Ishikawa (cell line): Measurements from ENCODE around the gene SH3PXD2A.

Experiments
- CEBPB ChIP-seq: IDR thresholded peaks from 2 replicates; pipeline ENCODE4 v1.6.1; 2012
- CREB1 ChIP-seq: IDR thresholded peaks from 2 replicates; pipeline ENCODE4 v1.6.1; 2012; ENCODE audit warnings: low read depth
- EGR1 ChIP-seq: IDR thresholded peaks from 2 replicates; pipeline ENCODE4 v1.6.1; 2012
- EP300 ChIP-seq: IDR thresholded peaks from 2 replicates; pipeline ENCODE4 v1.6.1; 2012; ENCODE audit warnings: borderline replicate concordance
- FOXM1 ChIP-seq: IDR thresholded peaks from 2 replicates; pipeline ENCODE4 v1.6.1; 2012; ENCODE audit warnings: low read depth, borderline replicate concordance
- NFIC ChIP-seq: IDR thresholded peaks from 2 replicates; pipeline ENCODE4 v1.6.1; 2012
- RAD21 ChIP-seq: IDR thresholded peaks from 2 replicates; pipeline ENCODE4 v1.6.1; 2012; ENCODE audit warnings: low read depth
- TAF1 ChIP-seq: IDR thresholded peaks from 2 replicates; pipeline ENCODE4 v1.6.1; 2012; ENCODE audit warnings: low read depth, mild to moderate bottlenecking
- TCF12 ChIP-seq: IDR thresholded peaks from 2 replicates; pipeline ENCODE4 v1.6.1; 2012; ENCODE audit warnings: low read depth
- TEAD4 ChIP-seq: IDR thresholded peaks from 2 replicates; pipeline ENCODE4 v1.6.1; 2012
- YY1 ChIP-seq: IDR thresholded peaks from 2 replicates; pipeline ENCODE4 v1.6.1; 2012; ENCODE audit warnings: low read depth
- ZBTB7A ChIP-seq: IDR thresholded peaks from 2 replicates; pipeline ENCODE4 v1.6.1; 2012; ENCODE audit warnings: low read depth
- TF ChIP-seq, protein P1 (sequence below): IDR thresholded peaks from 2 replicates; pipeline ENCODE4 v1.6.1; 2012
- TF ChIP-seq, protein P2 (sequence below): IDR thresholded peaks from 2 replicates; pipeline ENCODE4 v1.6.1; 2012; ENCODE audit warnings: low read depth, mild to moderate bottlenecking
- TF ChIP-seq, protein P3 (sequence below): IDR thresholded peaks from 2 replicates; pipeline ENCODE4 v1.6.1; 2012

Gene SH3PXD2A

DNA sequence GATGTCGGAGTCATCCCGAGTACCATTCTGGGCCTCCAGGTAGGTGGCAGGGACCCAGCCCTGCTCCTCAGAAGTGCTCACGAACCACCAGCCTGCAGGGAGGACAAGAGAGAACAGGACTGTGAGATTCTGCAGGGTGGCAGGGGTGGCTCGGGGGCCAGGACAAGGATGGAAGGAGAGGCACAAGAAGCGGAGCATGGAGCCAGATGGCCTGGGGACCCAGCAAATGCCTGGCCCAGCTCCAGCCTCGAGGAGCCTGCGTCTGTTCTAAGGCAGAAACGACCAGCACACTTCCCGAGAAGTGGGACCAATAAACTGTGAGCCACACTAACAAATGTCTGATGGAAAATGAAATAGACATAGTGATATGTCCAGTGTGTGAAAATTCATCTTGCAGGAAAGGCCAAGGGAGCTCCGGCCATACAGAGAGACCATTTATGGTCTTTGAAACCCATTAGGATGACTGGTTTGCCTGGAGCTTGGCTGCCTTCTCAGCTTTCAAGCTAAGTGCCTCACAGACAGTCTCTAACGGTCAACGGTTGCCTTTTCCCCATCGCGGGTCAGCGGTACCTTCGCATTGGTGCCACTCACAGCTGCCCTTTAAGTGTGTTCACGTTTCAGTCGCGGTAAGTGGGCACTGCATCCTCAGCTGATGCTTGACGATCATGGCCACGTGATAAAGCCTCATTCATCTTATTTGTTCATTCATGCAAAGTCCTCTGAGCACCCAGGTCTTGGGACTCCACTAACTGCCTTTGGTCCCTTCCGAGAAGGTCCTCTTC, 228.1 kb downstream of the SH3PXD2A start:
- TF ChIP-seq TCF12: no peak

DNA sequence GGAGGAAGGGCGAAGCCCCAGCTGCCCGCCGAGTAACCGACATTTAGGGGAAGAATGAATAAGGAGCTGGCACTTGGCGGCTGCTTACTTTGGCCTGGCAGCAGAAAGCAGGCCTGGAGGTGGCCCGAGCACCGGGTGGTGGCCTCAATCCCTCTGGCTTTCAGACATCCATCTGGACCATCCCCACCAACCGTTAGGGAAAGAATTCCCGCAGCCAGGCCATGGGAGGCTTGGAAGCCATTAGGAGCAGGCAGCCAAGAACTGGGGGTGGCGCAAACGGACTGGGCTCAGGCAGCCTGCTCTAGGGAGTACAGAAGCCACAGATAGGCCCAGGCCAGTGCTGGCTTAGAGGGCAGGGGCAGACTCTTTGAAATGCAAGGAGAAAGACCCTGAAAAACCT, 229.2 kb downstream of the SH3PXD2A start:
- no peak for TF ChIP-seq TEAD4
- TF ChIP-seq FOXM1: no peak
- TF ChIP-seq CEBPB: no peak
- TF ChIP-seq EGR1: no peak
- TF ChIP-seq, protein P1, sequence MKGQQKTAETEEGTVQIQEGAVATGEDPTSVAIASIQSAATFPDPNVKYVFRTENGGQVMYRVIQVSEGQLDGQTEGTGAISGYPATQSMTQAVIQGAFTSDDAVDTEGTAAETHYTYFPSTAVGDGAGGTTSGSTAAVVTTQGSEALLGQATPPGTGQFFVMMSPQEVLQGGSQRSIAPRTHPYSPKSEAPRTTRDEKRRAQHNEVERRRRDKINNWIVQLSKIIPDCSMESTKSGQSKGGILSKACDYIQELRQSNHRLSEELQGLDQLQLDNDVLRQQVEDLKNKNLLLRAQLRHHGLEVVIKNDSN: no peak
- TF ChIP-seq CREB1: no peak
- TF ChIP-seq, protein P2, sequence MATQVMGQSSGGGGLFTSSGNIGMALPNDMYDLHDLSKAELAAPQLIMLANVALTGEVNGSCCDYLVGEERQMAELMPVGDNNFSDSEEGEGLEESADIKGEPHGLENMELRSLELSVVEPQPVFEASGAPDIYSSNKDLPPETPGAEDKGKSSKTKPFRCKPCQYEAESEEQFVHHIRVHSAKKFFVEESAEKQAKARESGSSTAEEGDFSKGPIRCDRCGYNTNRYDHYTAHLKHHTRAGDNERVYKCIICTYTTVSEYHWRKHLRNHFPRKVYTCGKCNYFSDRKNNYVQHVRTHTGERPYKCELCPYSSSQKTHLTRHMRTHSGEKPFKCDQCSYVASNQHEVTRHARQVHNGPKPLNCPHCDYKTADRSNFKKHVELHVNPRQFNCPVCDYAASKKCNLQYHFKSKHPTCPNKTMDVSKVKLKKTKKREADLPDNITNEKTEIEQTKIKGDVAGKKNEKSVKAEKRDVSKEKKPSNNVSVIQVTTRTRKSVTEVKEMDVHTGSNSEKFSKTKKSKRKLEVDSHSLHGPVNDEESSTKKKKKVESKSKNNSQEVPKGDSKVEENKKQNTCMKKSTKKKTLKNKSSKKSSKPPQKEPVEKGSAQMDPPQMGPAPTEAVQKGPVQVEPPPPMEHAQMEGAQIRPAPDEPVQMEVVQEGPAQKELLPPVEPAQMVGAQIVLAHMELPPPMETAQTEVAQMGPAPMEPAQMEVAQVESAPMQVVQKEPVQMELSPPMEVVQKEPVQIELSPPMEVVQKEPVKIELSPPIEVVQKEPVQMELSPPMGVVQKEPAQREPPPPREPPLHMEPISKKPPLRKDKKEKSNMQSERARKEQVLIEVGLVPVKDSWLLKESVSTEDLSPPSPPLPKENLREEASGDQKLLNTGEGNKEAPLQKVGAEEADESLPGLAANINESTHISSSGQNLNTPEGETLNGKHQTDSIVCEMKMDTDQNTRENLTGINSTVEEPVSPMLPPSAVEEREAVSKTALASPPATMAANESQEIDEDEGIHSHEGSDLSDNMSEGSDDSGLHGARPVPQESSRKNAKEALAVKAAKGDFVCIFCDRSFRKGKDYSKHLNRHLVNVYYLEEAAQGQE: no peak
- no peak for TF ChIP-seq TAF1
- no peak for TF ChIP-seq RAD21
- TF ChIP-seq YY1: no peak
- TF ChIP-seq NFIC: no peak
- TF ChIP-seq ZBTB7A: no peak
- TF ChIP-seq EP300: no peak
- TF ChIP-seq, protein P3, sequence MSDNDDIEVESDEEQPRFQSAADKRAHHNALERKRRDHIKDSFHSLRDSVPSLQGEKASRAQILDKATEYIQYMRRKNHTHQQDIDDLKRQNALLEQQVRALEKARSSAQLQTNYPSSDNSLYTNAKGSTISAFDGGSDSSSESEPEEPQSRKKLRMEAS: no peak

DNA sequence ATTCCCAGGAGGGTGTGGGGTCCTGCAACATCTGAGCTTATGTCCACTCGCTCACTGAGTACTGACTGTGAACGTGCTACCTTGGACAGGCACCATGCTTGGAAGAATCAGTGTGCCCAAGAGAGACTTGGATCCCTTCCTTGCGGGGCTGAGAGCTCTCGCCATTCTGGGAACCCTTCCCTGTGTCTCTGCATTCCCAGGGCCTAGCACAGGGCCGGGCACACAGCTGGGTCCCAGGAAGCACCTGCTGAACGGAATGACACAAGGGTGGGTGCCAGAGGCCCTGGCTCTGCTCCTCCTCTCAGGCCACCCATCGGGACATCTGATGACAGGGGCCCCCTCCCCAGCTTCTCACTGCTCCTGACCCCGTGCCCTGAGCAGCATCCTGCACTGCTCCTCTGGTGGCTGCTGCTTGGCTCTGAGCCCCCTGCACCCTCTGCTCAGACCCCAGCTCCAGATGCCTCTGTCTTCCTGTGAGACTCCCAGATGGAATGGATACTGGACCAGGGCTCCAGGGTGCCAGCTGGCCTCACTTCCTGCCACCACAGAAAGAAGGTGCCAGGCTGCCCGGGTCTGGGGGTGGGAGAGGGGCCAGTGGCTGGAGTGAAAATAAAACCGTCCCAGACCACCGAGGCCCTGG, 232.3 kb downstream of the SH3PXD2A start:
- TF ChIP-seq EGR1: no peak
- TF ChIP-seq CREB1: no peak
- no peak for TF ChIP-seq RAD21
- TF ChIP-seq TEAD4: no peak
- no peak for TF ChIP-seq EP300
- no peak for TF ChIP-seq TAF1
- TF ChIP-seq NFIC: no peak
- TF ChIP-seq, protein P3: no peak
- no peak for TF ChIP-seq ZBTB7A
- no peak for TF ChIP-seq YY1
- no peak for TF ChIP-seq FOXM1
- TF ChIP-seq, protein P2: no peak
- TF ChIP-seq, protein P1: no peak
- TF ChIP-seq CEBPB: no peak
- TF ChIP-seq TCF12: no peak

DNA sequence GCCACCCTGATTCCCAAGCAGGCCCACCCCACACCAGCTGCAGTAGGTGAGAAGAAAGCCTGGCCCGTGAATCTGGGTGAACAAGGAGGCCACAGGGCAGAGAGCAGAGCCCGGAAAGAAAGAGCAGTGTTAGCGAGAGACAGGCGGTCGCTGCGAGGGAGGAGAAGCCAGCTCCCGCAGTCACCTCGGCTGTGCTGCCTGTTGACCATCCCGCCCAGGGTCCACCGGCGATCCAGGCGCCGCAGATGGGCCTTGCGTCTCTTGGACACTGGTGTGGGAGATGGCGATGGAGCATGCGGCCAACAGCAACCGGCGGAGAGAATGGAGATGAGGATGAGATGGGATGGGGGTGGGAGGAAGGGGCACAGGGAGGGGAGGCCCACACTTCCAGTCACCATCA, 233.1 kb downstream of the SH3PXD2A start:
- TF ChIP-seq TCF12: no peak
- no peak for TF ChIP-seq RAD21
- no peak for TF ChIP-seq TAF1
- no peak for TF ChIP-seq TEAD4
- TF ChIP-seq EGR1: no peak
- TF ChIP-seq NFIC: no peak
- TF ChIP-seq, protein P2: no peak
- TF ChIP-seq, protein P3: no peak
- TF ChIP-seq, protein P1: no peak
- TF ChIP-seq CREB1: no peak
- no peak for TF ChIP-seq FOXM1
- TF ChIP-seq ZBTB7A: no peak
- no peak for TF ChIP-seq YY1
- TF ChIP-seq EP300: no peak
- TF ChIP-seq CEBPB: no peak
